GM04503 (cell line): ENCODE results near the gene INSIG1.

Source experiments
- DNase-seq: peaks from one replicate; pipeline ENCODE4 v3.0.0-alpha.2; 2012; ENCODE audit warnings: low read depth

INSIG1 gene

GRCh38 chr7:155351120-155351870 lies 53.6 kb downstream of the INSIG1 start:
- no peak for DNase-seq

- no peak for DNase-seq
Observed at GRCh38 chr7:155352076-155352752, 54.5 kb downstream of the INSIG1 start.

- DNase-seq, result no peak
Observed at GRCh38 chr7:155352753-155353115, 55.1 kb downstream of the INSIG1 start.

GRCh38 chr7:155353256-155353897 lies 55.7 kb downstream of the INSIG1 start:
- no peak for DNase-seq

GRCh38 chr7:155354371-155355048 lies 56.8 kb downstream of the INSIG1 start:
- DNase-seq, result no peak

- DNase-seq, result no peak
Observed at GRCh38 chr7:155355176-155355575, 57.5 kb downstream of the INSIG1 start.

- DNase-seq, result no peak
Observed at GRCh38 chr7:155355745-155356144, 58.1 kb downstream of the INSIG1 start.

GRCh38 chr7:155356323-155357105 lies 58.8 kb downstream of the INSIG1 start:
- DNase-seq, result no peak

- peak; percentile 55 for DNase-seq
Observed at GRCh38 chr7:155357573-155358041, 59.9 kb downstream of the INSIG1 start.

- no peak for DNase-seq
Observed at GRCh38 chr7:155358066-155358947, 60.6 kb downstream of the INSIG1 start.

GRCh38 chr7:155358948-155359712 lies 61.5 kb downstream of the INSIG1 start:
- no peak for DNase-seq
